ENCODE data around the gene BUB1. TPM values are rescaled to one million over a fixed set of nuclear protein-coding genes. Genes with fewer than 3 reads are reported as not detected.
"Not testable (repeated sequence)": the region's sequence is repeated elsewhere in the genome, so short reads cannot be mapped to it uniquely, and the experiment has no call there.

BUB1 gene
- polyA plus RNA-seq, 1 donor from 2014 or later, result 0.94 TPM

DNA sequence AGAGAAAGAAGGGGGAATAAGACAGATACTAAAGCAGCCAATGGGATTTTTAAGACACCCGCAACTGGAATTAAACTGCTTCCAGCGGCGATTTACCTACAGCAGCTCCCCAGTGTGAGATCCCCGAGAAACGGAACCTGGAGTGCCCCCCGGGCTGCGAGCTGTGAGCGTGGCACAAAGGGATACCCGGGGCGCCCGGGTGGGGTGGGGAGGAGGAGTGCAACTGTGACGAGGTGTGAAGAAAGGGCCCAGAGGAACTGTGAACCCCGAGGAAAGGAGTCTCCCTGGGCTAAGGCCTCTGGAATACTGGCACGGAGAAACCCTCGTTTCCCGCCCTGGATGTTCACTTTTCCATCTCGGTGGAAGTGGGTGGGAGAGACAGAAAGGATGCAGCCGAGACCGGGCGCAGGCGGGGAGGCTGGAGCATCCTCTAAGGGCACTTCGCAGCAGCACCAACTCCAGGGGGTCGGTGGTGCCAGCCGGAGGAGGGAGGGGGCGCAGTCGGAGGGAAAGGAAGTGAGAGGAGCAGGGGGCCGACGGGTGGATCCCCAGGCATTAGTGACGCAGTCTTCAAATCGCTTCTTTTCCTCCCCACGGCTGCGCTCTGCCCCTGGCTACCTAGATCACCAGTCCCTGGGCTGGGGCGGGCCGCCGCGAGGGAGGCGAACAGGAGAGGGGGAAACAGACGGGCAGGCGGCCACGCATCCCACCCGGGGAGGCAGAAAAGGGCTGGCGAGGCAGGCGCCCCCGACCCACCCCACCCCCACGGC is 67.8 kb downstream of the BUB1 start:
- not testable (repeated sequence) for H3K27ac Mint-ChIP-seq, H3K4me1 Mint-ChIP-seq, H3K36me3 Mint-ChIP-seq, H3K27me3 Mint-ChIP-seq, H3K9me3 Mint-ChIP-seq, H3K4me3 Mint-ChIP-seq

DNA sequence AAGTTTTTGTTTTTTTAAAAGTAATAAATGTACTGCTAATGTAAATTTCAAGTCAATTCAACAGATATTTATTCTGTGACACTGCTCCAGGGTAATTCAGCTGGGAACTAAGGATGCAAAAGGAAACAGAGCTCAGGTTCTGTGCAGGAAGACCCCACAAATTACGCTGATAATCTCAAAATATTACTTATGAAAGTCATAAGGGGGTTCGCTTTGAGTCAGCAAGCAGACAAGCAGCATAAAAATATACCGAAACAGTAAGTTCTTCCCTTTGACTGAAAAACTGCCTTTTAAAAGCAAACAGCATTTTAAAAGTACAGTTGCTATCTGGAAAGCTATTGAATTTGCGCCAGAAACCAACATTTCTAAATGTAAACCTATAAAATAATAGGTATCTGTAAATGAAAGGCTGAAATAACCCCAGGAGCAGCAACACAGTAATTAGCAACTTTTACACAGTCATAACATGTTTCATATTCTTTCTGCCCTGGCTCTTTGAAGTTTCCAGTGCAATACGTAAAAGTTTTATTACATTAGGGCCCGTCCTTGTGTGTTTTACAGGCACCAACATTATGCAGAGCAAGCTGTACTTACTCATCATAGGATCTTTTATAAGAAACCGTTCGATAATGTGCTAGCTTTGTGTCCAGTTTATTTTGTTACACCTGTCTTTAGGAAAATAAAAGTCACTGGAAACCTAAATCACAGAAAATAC is 68.9 kb downstream of the BUB1 start:
- H3K4me3 Mint-ChIP-seq, H3K27me3 Mint-ChIP-seq, H3K9me3 Mint-ChIP-seq, H3K4me1 Mint-ChIP-seq, H3K36me3 Mint-ChIP-seq, H3K27ac Mint-ChIP-seq: not testable (repeated sequence)

DNA sequence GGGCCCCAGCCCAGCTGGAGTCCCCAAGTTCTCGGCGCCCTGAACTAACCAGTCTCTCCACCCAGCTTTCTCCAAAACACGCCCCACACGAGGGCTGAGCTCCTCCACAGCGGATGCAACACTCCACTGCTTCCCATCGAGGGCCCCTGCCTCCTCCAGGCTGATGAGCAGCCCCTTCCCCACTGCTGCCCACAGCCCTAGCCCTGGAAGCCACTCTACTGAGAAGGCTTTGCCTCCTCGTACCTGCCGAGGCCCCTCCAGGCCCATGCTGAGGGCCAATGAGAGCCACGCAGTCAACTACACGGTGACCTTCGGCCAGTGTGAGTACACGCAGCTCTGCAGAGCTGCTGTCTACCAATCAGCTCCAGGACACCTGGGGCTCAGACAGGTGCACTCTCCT is 72.8 kb downstream of the BUB1 start:
- H3K9me3 Mint-ChIP-seq, H3K4me1 Mint-ChIP-seq, H3K27me3 Mint-ChIP-seq, H3K36me3 Mint-ChIP-seq, H3K4me3 Mint-ChIP-seq, H3K27ac Mint-ChIP-seq: not testable (repeated sequence)

DNA sequence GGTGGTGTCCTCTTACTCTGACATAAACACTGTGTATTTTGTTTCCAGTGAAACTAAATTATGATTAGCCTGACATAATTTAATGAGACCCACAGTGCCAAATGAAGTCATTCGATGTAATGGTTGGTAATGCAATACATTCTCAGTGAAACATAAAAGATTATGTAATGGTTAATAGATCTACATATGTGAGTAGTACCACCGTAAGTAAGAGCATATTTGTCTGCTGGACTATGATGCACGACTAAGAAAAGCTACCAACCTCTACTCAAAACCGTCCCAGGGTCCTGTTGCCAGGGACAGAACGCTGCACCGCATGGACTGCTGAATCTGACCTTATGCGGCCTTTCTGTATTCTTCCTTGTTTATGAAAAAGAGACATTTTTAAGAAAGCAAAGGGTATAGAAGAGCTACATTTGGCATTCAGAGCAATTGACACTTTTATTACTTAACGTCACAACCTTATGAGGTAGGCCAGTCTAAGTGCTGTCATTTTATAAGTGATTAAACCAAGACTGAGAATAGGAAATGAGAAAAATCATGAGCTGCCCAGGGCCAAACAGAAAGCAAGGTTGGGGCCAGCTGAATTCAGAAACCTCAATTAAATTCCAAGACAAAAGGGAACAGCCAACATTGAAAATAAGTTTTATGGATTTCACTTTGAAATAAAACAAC is 73.8 kb downstream of the BUB1 start:
- not testable (repeated sequence) for H3K4me1 Mint-ChIP-seq, H3K9me3 Mint-ChIP-seq, H3K27ac Mint-ChIP-seq, H3K36me3 Mint-ChIP-seq, H3K27me3 Mint-ChIP-seq, H3K4me3 Mint-ChIP-seq

DNA sequence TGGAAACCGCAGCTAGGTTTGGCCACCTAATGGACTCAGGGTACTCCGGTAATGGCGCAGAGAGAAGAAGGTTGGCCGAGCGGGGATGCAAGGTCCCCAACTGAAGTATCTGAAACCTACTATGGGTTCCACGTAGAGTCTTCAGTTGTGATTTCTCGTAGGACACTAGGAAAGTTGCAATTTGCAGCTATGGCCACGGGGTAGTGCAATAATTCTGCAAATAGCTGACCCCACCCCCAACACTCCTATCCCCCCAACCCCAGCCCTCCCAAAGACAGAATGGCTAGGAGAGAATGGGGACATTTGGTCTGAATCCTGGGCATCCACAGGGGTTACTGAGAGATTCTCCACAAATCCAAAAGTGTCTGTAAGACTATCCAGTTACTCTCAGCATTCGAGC is 75.7 kb downstream of the BUB1 start:
- not testable (repeated sequence) for H3K4me3 Mint-ChIP-seq, H3K36me3 Mint-ChIP-seq, H3K4me1 Mint-ChIP-seq

DNA sequence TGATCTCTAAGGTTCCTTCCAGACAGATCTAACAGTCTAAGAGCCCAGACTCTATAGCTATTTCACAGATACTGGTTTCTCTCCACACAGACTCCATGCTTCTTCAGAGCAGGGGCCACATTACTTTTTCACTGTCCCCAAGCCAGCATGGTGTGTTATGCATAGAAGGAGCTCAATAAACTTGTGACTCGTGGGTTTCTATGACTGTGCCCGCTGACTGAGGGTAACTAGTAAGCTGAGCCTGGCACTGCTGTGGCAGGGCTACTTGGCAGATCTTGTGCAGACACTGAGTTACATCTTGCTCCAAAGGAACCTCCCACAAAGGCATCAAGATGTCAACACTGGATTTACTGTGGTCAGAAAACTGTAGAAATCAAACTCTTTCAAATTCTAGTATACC is 85.9 kb downstream of the BUB1 start:
- H3K9me3 Mint-ChIP-seq, H3K4me3 Mint-ChIP-seq, H3K36me3 Mint-ChIP-seq, H3K4me1 Mint-ChIP-seq, H3K27me3 Mint-ChIP-seq, H3K27ac Mint-ChIP-seq: not testable (repeated sequence)

More for the DNA sequence above, 75.7 kb downstream of the BUB1 start:
- H3K27me3 Mint-ChIP-seq, H3K27ac Mint-ChIP-seq, H3K9me3 Mint-ChIP-seq: not testable (repeated sequence)

DNA sequence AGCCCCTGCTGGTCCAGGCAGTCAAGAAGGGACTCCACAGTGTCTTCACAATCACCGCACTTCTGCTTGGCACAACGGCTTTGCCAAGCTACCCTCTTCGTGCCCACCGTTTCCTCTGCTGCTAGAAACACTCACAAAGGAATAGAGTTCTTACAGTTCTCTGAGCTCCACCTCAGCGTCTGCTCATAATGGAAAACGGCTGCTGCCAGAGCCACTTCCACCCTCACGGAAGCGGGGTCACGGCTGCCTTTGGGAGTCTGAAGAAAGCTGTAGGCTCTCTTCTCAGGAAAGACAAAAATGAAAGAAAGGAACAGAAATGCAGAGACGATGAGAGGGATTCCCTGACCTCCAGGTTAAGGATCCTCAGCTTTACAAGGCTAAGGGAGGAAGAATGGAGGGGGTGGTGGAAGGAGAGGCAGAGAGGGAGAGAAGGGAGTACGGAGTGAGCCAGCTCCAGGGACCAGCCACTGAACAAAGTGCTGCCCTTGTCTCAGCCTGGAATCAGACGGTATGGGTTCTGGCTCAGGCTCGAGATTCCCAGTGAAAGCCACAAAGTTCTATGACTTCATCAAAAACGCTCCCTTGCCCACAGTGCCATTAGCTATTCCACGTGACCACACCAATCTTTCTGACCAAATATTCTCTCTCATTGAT is 88.1 kb downstream of the BUB1 start:
- not testable (repeated sequence) for H3K36me3 Mint-ChIP-seq, H3K9me3 Mint-ChIP-seq, H3K27ac Mint-ChIP-seq, H3K4me1 Mint-ChIP-seq, H3K27me3 Mint-ChIP-seq, H3K4me3 Mint-ChIP-seq

DNA sequence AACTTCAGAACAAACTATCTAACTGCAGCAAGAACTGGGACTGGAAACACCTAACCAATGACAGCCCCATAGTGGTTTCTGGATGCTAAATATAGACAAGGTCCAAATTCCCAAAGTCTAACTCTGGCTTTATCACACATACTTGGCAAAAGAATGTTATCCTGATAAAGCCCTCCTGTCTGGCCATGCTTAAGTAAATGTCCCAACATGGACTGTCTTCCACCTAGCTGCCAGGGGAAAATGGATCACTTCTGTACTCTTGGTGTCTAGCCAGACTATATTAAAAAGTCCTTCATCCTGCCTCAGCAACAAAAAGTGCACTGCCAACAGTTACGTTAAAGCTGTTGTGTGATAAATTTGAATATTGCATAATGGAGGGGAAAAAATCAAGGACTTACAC is 89.3 kb downstream of the BUB1 start:
- not testable (repeated sequence) for H3K27ac Mint-ChIP-seq, H3K27me3 Mint-ChIP-seq, H3K4me1 Mint-ChIP-seq, H3K36me3 Mint-ChIP-seq, H3K9me3 Mint-ChIP-seq, H3K4me3 Mint-ChIP-seq

Other genes with a start within 250 kb of the BUB1 start
- gene LIMS4, start 205.2 kb downstream of the BUB1 start, polyA plus RNA-seq, result 1.4 TPM
- gene RGPD6, start 100.8 kb downstream of the BUB1 start, polyA plus RNA-seq, result 3.5 TPM
- not detected for gene ACOXL, start 54.5 kb upstream of the BUB1 start, polyA plus RNA-seq